Colonic mucosa (tissue), 4 donors: ENCODE data around the gene OR4M1. TPM values are rescaled to one million over a fixed set of nuclear protein-coding genes. Genes with fewer than 3 reads are reported as not detected.
"Not testable (repeated sequence)": the region's sequence is repeated elsewhere in the genome, so short reads cannot be mapped to it uniquely, and the experiment has no call there.

Source experiments
- DNase-seq: peaks from one replicate; pipeline ENCODE4 v3.0.0-alpha.2; 2020
- H3K27ac ChIP-seq: fragments of 200-600 bp; one replicate; pipeline ENCODE4 v1.8.0; 2021
- H3K27me3 ChIP-seq: fragments of 200-600 bp; one replicate; pipeline ENCODE4 v1.8.0; 2021
- H3K36me3 ChIP-seq: fragments of 200-600 bp; one replicate; pipeline ENCODE4 v1.8.0; 2021
- H3K4me1 ChIP-seq: fragments of 200-600 bp; one replicate; pipeline ENCODE4 v1.8.0; 2021; ENCODE audit warnings: mild to moderate bottlenecking
- H3K4me3 ChIP-seq: fragments of 200-600 bp; one replicate; pipeline ENCODE4 v1.8.0; 2021
- H3K9ac ChIP-seq, 2 donors: one replicate each; pipeline ENCODE4 v1.7.0; 2013; ENCODE audit warnings: control low read depth in 2 of 2, low read depth in 2 of 2, low read length in 2 of 2
- H3K9me3 ChIP-seq: fragments of 200-600 bp; one replicate; pipeline ENCODE4 v1.8.0; 2021
- intact Hi-C: fragments of 100-400 bp; cut with DNase I; formaldehyde crosslinking; loops from one replicate; pipeline ENCODE4 v1.14.1; 2022
- total RNA-seq, 2 donors: library from RNA; stranded (reverse); fragmentation: NEBNext Ultra II Directional in 1 of 2; extraction: Animal tissue kit (Norgen Biotek cat#: 25700) in 1 of 2; gene quantifications; one replicate each; pipeline ENCODE4 v1.2.1, GENCODE V29; 2021
- TF ChIP-seq, protein P1 (sequence below): fragments of 200-600 bp; IDR thresholded peaks from one replicate; pipeline ENCODE4 v1.8.0; 2022; ENCODE audit warnings: antibody characterized with exemption, mild to moderate bottlenecking
- donor health status: healthy.
- donor health status: DM: no; HTN: no; CAD: no.
- donor health status: DM: no; HTN: no; CAD: no.

OR4M1 gene, protein sequence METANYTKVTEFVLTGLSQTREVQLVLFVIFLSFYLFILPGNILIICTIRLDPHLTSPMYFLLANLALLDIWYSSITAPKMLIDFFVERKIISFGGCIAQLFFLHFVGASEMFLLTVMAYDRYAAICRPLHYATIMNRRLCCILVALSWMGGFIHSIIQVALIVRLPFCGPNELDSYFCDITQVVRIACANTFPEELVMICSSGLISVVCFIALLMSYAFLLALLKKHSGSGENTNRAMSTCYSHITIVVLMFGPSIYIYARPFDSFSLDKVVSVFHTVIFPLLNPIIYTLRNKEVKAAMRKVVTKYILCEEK
- not detected for total RNA-seq

DNA sequence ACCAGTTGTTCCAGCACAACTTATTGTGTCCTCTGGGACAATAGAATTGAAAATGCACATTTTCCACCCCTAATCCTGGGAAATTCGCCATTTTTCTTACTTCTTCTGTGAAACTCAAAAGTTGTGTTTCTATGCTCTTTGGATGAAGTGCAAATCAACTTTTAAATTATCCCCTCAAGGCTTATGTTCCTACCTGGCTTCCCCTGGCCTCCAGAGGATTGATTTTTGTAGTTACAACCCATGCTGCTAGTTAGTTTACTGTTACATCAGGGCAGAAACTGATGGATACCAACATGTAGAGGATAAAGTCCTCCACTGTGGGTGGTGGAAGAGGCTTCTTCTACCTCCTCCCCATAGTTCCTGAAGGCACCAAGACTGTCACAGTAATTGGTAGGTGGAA is at the start of gene OR4M1:
Gene OR4M1, plus strand, starts transcription at position 301 of the 400 bp plus-strand sequence. CDS start 6,819 bp downstream, outside the sequence.
- H3K9ac ChIP-seq, H3K36me3 ChIP-seq, H3K27ac ChIP-seq, H3K9me3 ChIP-seq, H3K27me3 ChIP-seq, H3K4me1 ChIP-seq, H3K4me3 ChIP-seq, intact Hi-C loops, DNase-seq: not testable (repeated sequence)

DNA sequence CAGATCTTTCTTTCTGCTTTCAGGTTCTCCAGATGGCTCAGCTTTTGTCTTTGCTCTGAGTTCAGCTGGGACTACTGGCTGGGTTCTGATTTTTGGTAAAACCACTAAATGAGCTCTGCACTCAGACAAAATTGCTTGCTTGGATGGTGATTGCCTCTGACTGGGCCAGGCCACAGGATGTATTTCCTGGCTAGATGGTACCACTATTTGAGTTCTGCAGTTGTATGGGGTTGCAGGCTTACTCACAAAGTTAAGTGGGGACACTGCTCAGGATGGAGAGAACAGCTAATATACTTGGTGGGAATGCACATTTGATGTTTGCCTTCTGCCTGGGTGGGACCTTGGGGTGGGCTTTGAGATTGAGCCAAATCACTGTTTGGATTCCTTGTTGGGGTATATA is 43.9 kb upstream of the OR4M1 start:
- H3K4me1 ChIP-seq = no peaks in the 10 kb centered on the region
- H3K27me3 ChIP-seq = no peaks in the 10 kb centered on the region
- H3K9ac ChIP-seq = no peak overlapping the region
- DNase-seq = no peak
- H3K4me3 ChIP-seq = no peak overlapping the region
- H3K27ac ChIP-seq = no peak overlapping the region
- no peaks in the 10 kb centered on the region for H3K36me3 ChIP-seq
- intact Hi-C loops = no loop called here
- TF ChIP-seq, protein P1, sequence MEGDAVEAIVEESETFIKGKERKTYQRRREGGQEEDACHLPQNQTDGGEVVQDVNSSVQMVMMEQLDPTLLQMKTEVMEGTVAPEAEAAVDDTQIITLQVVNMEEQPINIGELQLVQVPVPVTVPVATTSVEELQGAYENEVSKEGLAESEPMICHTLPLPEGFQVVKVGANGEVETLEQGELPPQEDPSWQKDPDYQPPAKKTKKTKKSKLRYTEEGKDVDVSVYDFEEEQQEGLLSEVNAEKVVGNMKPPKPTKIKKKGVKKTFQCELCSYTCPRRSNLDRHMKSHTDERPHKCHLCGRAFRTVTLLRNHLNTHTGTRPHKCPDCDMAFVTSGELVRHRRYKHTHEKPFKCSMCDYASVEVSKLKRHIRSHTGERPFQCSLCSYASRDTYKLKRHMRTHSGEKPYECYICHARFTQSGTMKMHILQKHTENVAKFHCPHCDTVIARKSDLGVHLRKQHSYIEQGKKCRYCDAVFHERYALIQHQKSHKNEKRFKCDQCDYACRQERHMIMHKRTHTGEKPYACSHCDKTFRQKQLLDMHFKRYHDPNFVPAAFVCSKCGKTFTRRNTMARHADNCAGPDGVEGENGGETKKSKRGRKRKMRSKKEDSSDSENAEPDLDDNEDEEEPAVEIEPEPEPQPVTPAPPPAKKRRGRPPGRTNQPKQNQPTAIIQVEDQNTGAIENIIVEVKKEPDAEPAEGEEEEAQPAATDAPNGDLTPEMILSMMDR = no peak
- peaks cover 4% of the 10 kb centered on the region for H3K9me3 ChIP-seq

DNA sequence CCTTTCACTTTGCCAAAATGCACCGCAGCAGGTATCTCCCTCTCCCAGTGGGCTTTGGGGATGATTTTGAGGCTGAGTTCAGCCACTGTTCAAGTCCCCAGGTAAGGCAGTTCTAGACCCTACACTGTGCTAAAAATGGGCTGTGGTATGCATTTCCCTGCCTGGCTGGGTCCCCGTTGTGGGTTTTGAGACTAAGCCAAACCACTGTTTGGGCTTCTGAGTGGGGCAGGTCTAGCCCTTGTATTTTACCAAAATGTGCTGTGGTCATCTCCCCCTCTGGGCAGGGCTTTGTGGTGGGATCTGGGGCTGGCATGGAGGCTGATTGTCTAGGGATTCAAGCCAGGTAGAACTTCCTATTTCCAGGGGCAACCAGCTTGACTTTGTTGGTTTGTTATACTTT is 43.5 kb upstream of the OR4M1 start:
- intact Hi-C loops = no loop called here
- peaks cover 4% of the 10 kb centered on the region for H3K9me3 ChIP-seq
- no peaks in the 10 kb centered on the region for H3K36me3 ChIP-seq
- no peak for DNase-seq
- no peak overlapping the region for H3K9ac ChIP-seq
- no peak overlapping the region for H3K27ac ChIP-seq
- H3K27me3 ChIP-seq = no peaks in the 10 kb centered on the region
- TF ChIP-seq, protein P1 = no peak
- no peak overlapping the region for H3K4me3 ChIP-seq
- no peaks in the 10 kb centered on the region for H3K4me1 ChIP-seq

DNA sequence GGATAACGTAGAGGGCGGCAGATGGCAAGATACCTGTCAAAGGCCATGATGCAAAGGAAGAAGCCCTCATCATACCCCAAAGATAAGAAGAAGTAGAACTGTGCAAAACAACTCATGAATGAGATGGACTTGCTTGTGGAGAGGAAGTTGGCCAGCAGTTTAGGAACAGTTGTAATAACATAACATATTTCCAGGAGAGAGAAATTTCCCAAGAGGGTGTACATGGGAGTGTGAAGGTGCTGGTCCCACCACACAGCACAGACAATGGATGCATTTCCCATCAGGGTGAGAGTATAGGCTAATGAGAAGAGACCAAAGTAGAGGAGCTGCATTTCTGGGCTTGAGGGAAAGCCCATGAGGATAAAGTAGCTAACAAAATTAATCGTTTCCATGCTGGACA is 39.4 kb upstream of the OR4M1 start:
- intact Hi-C loops, H3K9me3 ChIP-seq, DNase-seq, H3K4me1 ChIP-seq, H3K27me3 ChIP-seq, H3K27ac ChIP-seq, H3K4me3 ChIP-seq, H3K9ac ChIP-seq, H3K36me3 ChIP-seq: not testable (repeated sequence)

GRCh38 chr14:19743256-19743655 is 30.0 kb upstream of the OR4M1 start, which contains the start of gene OR4Q3:
Gene OR4Q3, plus strand, starts transcription at chr14:19743571.
- intact Hi-C loops = no loop called here
- no peaks in the 10 kb centered on the region for H3K4me1 ChIP-seq
- DNase-seq = no peak
- peaks cover under 1% of the 10 kb centered on the region for H3K9me3 ChIP-seq
- H3K9ac ChIP-seq = no peak within 1 kb of the TSS
- H3K36me3 ChIP-seq = no peaks in the 10 kb centered on the region
- TF ChIP-seq, protein P1 = no peak
- no peaks in the 10 kb centered on the region for H3K27me3 ChIP-seq
- H3K4me3 ChIP-seq = no peak within 1 kb of the TSS
- H3K27ac ChIP-seq = no peak within 1 kb of the TSS

DNA sequence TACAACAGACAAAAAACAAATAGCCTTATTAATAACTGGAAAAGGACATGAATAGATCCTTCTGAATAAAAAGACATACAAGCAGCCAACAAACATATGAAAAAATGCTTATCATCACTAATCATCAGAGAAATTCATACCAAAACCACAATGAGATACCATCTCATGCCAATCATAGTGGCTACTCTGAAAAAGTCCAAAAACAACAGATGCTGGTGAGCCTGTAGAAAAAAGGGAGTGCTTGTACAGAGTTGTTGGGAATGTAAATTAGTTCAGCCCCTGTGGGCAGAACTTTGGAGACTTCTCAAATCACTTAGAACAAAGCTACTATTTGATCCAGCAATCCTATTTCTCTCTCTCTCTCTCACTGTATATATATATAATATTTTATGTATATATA is 21.0 kb upstream of the OR4M1 start:
- intact Hi-C loops, H3K27me3 ChIP-seq, H3K27ac ChIP-seq, H3K9ac ChIP-seq, DNase-seq, H3K4me1 ChIP-seq, H3K4me3 ChIP-seq, H3K9me3 ChIP-seq, H3K36me3 ChIP-seq: not testable (repeated sequence)

- no peak for DNase-seq
- no peaks in the 10 kb centered on the region for H3K9me3 ChIP-seq
- H3K36me3 ChIP-seq = no peaks in the 10 kb centered on the region
- no peak overlapping the region for H3K27ac ChIP-seq
- H3K27me3 ChIP-seq = no peaks in the 10 kb centered on the region
- no peak overlapping the region for H3K4me3 ChIP-seq
- TF ChIP-seq, protein P1 = no peak
- H3K9ac ChIP-seq = no peak overlapping the region
- intact Hi-C loops = no loop called here
- no peaks in the 10 kb centered on the region for H3K4me1 ChIP-seq
Measured at GRCh38 chr14:19754172-19754571, 19.1 kb upstream of the OR4M1 start.

- H3K36me3 ChIP-seq, H3K27ac ChIP-seq, H3K9me3 ChIP-seq, H3K4me1 ChIP-seq, DNase-seq, intact Hi-C loops, H3K27me3 ChIP-seq, H3K4me3 ChIP-seq, H3K9ac ChIP-seq: not testable (repeated sequence)
Measured at GRCh38 chr14:19771491-19771890, 1.8 kb upstream of the OR4M1 start.
